Fibroblast of mammary gland (primary cell): ENCODE data around the gene CPSF4.

ENCODE experiments used
- DNase-seq: peaks from one replicate; pipeline ENCODE4 v3.0.0-alpha.2; 2010; ENCODE audit warnings: low read depth
- H3K4me3 ChIP-seq: 2 replicates; pipeline ENCODE4 v1.5.1; 2011; ENCODE audit warnings: low read depth, mild to moderate bottlenecking, low read length, moderate library complexity; ENCODE audit not compliant: control insufficient read depth
- TF ChIP-seq, protein P1 (sequence below): conservative IDR thresholded peaks from 2 replicates; pipeline ENCODE4 v1.5.1; 2011; ENCODE audit warnings: low read depth, low read length, inconsistent platforms; ENCODE audit not compliant: control insufficient read depth, insufficient read depth

The CPSF4 gene

DNA sequence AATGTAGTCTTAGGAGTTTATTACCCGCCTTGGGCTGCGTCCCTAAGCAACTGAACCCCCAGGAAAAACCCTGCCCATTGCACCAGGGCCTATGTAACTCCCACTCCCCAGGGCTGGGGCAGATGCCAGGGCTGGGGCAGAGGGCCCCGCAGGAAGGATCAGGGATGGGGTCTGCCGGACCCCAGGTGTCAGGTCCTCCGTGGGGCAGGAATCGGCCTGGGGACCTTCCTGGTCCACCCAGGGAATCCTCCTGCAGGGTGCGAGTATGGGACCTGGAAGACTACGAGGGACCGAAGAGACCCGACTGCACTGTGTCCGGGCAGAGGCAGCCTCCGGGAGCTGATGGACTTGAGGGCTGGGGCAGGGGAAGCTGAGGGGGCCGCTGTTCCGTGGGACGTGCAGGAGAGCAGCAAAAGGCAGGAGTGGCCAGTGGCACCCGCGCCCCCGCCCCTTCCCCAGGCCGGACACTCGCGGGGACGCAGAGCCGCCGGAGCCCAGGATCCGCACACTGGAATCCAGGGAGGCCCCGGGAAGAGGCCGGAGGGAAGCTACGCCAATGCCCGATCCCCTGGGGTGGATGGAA, 29.7 kb downstream of the CPSF4 start:
- TF ChIP-seq, protein P1, sequence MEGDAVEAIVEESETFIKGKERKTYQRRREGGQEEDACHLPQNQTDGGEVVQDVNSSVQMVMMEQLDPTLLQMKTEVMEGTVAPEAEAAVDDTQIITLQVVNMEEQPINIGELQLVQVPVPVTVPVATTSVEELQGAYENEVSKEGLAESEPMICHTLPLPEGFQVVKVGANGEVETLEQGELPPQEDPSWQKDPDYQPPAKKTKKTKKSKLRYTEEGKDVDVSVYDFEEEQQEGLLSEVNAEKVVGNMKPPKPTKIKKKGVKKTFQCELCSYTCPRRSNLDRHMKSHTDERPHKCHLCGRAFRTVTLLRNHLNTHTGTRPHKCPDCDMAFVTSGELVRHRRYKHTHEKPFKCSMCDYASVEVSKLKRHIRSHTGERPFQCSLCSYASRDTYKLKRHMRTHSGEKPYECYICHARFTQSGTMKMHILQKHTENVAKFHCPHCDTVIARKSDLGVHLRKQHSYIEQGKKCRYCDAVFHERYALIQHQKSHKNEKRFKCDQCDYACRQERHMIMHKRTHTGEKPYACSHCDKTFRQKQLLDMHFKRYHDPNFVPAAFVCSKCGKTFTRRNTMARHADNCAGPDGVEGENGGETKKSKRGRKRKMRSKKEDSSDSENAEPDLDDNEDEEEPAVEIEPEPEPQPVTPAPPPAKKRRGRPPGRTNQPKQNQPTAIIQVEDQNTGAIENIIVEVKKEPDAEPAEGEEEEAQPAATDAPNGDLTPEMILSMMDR = no peak
- DNase-seq = no peak
- no peak overlapping the region for H3K4me3 ChIP-seq

DNA sequence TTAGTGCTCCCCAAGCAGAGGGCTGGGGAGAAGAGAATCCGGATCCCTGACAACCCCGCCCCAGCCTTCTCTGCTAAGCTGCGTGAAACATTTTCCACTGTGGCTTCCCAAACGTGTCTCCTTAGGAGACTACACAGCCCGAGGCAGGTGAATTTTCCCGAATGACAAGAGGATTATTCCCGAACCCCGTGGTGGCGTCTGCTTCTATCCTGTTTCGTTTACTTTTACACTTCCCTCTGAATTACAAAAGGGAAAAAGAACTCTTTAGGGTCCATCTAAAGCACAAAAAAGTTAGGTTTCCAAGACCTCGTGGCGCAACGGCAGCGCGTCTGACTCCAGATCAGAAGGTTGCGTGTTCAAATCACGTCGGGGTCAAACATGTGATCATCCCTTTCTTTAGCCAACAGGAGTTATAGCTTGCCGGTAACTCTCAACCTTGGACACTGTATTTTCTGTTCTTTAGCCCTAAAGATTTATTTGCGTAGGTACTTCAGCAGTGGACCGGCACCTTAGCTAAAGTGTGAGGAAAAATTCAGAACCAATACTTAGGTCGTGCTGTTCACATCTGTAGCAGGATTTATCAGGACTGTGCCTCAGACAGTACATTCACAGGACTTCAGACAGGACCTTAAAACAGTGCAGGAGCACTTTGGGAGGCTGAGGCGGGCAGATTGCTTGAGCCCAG, 30.8 kb downstream of the CPSF4 start:
- H3K4me3 ChIP-seq = no peak overlapping the region
- DNase-seq = peak; percentile 54
- TF ChIP-seq, protein P1 = no peak

DNA sequence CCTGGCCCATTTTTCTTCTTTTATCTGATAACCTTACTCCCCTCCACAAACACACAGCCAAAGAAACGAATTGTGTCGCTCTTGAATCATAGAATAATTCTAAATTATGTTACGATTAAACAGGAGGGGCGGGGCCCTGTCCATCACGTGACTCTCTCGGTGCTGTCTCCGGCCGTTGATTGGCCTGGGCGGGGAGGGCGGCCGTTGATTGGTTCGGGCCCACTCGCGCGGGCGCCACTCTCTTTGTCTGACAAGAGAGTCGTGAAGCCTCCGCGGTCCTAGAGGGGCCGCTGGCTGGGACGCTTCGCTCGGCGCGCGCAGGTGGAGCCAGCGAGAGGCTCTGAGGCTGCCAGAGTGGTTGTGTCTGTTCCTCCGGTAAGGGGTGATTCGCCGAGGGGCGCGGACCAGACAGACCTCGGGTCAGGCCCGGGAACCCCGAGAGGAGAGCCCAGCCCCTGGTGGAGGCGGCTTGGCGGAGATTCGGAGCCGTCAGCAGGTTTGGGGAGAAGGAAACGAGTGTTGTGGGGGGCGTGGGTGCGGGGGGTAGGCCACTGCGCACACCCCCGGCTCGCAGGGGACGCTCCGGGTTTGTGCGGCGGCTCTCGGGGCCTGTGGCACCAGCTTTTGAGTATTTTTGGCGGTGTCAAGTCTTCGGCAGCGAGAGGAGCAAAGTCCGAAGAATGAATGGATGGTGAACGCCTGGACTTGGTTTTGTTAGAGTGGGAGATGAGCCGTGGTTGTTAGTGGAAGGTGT, 34.0 kb downstream of the CPSF4 start, which contains the start of gene ZNF789:
ZNF789 (plus strand) TSS at position 330 of the 754 bp plus-strand sequence. CDS start 3,567 bp downstream, outside the sequence.
- TF ChIP-seq, protein P1 = no peak
- peak; percentile 94 for DNase-seq
- peak within 1 kb of the TSS; percentile 90 for H3K4me3 ChIP-seq

DNA sequence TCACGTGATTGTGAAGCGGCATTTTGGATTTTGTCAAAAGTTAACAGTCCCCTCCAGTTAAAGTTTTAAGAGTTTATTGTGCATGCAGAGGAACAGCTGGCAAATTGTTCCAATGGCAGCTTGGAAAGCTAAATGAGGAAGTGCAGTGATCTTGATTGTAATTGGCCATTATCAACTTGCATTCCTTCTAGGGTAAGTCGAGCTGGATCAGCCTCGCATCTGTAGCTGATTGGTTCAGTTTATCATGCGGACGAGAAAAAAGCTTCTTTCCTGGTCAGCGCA, 34.5 kb downstream of the CPSF4 start:
- DNase-seq = peak; percentile 82
- peak overlapping the region; percentile 90 for H3K4me3 ChIP-seq
- TF ChIP-seq, protein P1 = no peak

DNA sequence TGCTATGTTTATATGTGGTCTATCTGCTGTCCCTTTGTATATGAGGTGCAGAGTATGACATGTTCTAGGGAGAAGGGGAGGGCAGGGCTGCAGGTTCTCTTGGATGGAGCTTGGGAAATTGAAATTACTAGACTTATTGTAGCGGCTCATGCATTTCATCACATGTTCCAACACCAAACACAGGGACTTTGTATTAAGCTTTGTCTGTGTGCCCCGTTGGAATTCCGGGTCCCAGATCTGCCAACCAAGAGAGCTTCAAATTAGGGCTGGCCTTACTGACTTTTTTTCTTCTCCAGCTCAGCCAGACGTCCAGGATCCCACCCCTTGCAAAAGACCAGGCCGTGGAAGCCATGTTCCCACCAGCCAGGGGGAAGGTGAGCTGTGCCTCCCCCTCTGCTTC, 37.4 kb downstream of the CPSF4 start:
- H3K4me3 ChIP-seq = no peak overlapping the region
- TF ChIP-seq, protein P1 = no peak

DNA sequence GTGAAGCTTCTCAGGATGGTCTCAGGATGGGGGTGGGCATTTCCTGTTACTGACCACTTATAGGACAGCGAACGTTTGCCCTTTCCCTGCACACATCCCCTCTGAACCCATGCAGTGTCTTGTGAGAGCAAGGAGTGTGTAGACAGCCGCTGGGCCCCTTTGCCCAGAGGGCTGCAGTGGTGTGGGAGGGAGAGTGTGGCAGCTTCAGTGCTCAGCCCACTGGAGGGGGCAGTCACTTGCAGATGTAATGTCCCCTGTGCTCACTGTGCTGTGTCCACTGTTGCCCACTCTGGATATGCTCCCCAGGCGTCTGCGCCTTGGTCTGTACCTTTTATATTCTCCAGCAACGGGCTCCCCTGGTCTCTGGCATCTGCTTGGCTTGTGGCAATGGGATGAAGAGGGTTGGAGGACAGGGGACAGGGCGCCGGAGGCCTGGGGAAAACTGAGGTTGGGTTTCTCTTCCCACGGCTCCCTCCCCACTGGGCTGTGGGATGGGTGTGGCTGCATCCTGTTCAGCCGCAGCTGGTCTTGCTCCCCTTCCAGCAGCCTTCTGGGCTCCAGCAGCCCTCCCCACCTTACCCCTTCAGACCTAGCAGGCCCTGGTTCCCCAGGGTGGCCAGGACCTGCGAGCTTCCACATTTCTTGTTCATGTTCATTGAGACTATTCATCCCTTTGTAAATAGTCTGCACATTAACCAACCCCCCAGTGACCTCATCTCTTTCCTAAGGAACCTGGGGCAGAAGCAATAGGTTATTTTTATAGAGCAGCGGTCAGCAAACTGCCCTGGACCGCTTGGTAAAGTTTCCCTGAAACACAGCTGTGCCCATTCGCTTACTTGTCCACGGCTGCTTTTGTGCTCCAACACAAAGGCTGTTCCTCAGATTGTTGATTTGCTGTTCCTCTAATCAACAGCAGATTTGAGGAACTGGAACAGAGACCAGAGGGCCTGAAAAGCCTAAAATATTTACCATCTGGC, 40.0 kb downstream of the CPSF4 start:
- no peak for DNase-seq
- TF ChIP-seq, protein P1 = no peak
- H3K4me3 ChIP-seq = no peak overlapping the region

More for the DNA sequence above, 37.4 kb downstream of the CPSF4 start:
- DNase-seq = no peak
